Kidney (tissue), 14 donors: Measurements from ENCODE around the gene RSPH6A. TPM values are rescaled to one million over a fixed set of nuclear protein-coding genes. Genes with fewer than 3 reads are reported as not detected.

Experiments
- DNase-seq, 5 donors: peaks; one replicate each; pipeline ENCODE4 v3.0.0-alpha.2; 2013 to 2020
- FAIRE-seq: peaks from 2 replicates; lab custom pipeline; 2012; peaks lifted over from hg19 to GRCh38; lab: Jason Lieb, UNC
- H3K27ac ChIP-seq, 2 donors: one replicate each; pipeline ENCODE4 v1.7.0; 2013; ENCODE audit warnings: low read depth in 2 of 2, low read length in 2 of 2, inconsistent platforms in 1 of 2
- H3K27me3 ChIP-seq: one replicate; pipeline ENCODE4 v1.7.1; 2013; ENCODE audit warnings: low read length, inconsistent platforms; ENCODE audit not compliant: control insufficient read depth, insufficient read depth
- H3K36me3 ChIP-seq, 3 donors: one replicate each; pipeline versions ENCODE4 v1.7.0 to v1.7.1; 2013; ENCODE audit warnings: low read length in 3 of 3, control low read depth in 1 of 3, inconsistent platforms in 1 of 3; ENCODE audit not compliant: insufficient read depth in 3 of 3, control insufficient read depth in 2 of 3
- H3K4me1 ChIP-seq, 3 donors: one replicate each; pipeline versions ENCODE4 v1.7.0 to v1.7.1; 2013; ENCODE audit warnings: low read length in 3 of 3, inconsistent platforms in 1 of 3, low read depth in 1 of 3; ENCODE audit not compliant: control insufficient read depth in 2 of 3, insufficient read depth in 2 of 3
- H3K4me3 ChIP-seq, 3 donors: one replicate each; pipeline versions ENCODE4 v1.7.0 to v1.8.1; 2013; ENCODE audit warnings: low read length in 3 of 3, control low read depth in 1 of 3, inconsistent platforms in 1 of 3
- H3K9ac ChIP-seq, 3 donors: one replicate each; pipeline versions ENCODE4 v1.7.0 to v1.7.1; 2013; ENCODE audit warnings: low read length in 3 of 3, control low read depth in 1 of 3, inconsistent platforms in 1 of 3
- H3K9me3 ChIP-seq, 3 donors: one replicate each; pipeline versions ENCODE4 v1.7.0 to v1.7.1; 2013; ENCODE audit warnings: low read length in 3 of 3, control low read depth in 1 of 3, inconsistent platforms in 1 of 3; ENCODE audit not compliant: control insufficient read depth in 2 of 3, insufficient read depth in 1 of 3
- CTCF ChIP-seq: IDR thresholded peaks from 3 replicates; pipeline ENCODE4 v1.5.1; 2012; ENCODE audit warnings: mild to moderate bottlenecking, moderate library complexity, borderline replicate concordance; ENCODE audit not compliant: insufficient read depth; ENCODE audit errors: extremely low read depth
- intact Hi-C: fragments of 100-400 bp; cut with DNase I; formaldehyde crosslinking; loops from one replicate; pipeline ENCODE4 v1.11.1; 2022
- polyA plus RNA-seq: library from polyadenylated mRNA; stranded (reverse); fragments of 350-450 nt; fragmentation: Illumina TruSeq; extraction: RNeasy Lipid Tissue Mini Kit (QIAGEN cat#74804); gene quantifications from one replicate; pipeline ENCODE4 v1.2.3, GENCODE V29; 2014; ENCODE audit warnings: low read depth, low replicate concordance; ENCODE audit not compliant: insufficient read depth
- total RNA-seq: library from RNA; stranded (reverse); fragmentation: NEBNext Ultra II Directional; extraction: Animal tissue kit (Norgen Biotek cat#: 25700); gene quantifications from one replicate; pipeline ENCODE4 v1.2.1, GENCODE V29; 2021
- donor health status: control.
- donor health status: control.
- donor health status: control.
- donor health status: control.
- donor health status: control.
- donor health status: DM: yes; HTN: yes; CAD: no.
- donor health status: Normal renal cell carcinoma (clear cell type).

RSPH6A gene
- total and polyA plus RNA-seq, 2 donors from 2014 or later = 0.13 TPM; not detected in 1

DNA sequence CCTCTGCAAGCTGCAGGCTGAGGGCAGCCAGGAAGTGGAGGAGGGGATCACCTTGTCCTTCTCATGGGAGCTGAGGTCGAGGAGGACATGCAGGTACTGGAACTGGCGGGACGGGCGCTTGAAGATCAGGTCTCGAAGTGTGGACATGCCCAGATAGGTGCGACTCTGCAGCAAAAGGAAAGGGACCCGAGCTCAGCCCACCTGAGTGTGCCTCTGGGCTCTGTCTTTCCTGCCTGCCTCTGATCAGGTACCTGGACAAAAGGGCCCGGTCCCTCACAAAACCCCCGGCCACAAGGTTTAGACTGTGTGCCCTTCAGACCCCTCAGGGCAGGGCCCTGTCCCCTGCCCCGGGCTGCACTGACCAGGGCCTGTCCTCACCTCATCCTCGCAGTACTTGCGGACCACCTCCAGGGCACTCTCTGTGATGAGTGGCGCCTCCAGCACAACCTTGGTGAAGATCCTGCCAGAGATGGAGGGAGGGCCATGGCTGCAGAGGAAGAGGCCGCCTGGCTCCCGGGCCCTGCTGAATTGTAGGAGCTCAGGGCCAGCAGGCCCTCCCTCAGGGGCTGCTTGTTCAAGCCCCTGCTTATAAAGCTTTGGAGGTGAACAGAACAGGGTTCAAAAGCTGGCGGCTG is 12.5 kb upstream of the RSPH6A start:
- no peaks in the 10 kb centered on the region for H3K9me3 ChIP-seq
- TF ChIP-seq CTCF = no peak
- no peak for DNase-seq
- no peaks in the 10 kb centered on the region for H3K4me1 ChIP-seq
- FAIRE-seq = no peak
- H3K27me3 ChIP-seq = no peaks in the 10 kb centered on the region
- no peak overlapping the region for H3K4me3 ChIP-seq
- no peak overlapping the region for H3K9ac ChIP-seq
- no peak overlapping the region for H3K27ac ChIP-seq
- H3K36me3 ChIP-seq = peaks cover 2 to 52% (median 37%) of the 10 kb centered on the region in 3 donors
- intact Hi-C loops = no loop called here

GRCh38 chr19:45826934-45827333 is 11.8 kb upstream of the RSPH6A start:
- intact Hi-C loops = no loop called here
- H3K9ac ChIP-seq = no peak overlapping the region
- H3K27me3 ChIP-seq = no peaks in the 10 kb centered on the region
- no peaks in the 10 kb centered on the region for H3K4me1 ChIP-seq
- FAIRE-seq (no peak), DNase-seq (no peak)
- no peak overlapping the region for H3K27ac ChIP-seq
- H3K36me3 ChIP-seq = peaks cover 0 to 47% (median 37%) of the 10 kb centered on the region in 3 donors
- TF ChIP-seq CTCF = no peak
- no peaks in the 10 kb centered on the region for H3K9me3 ChIP-seq
- no peak overlapping the region for H3K4me3 ChIP-seq

- Histone ChIP-seq H3K4me1 (no peaks in the 10 kb centered on the region), H3K27me3 (no peaks in the 10 kb centered on the region), H3K4me3 (no peak overlapping the region), H3K27ac (no peak overlapping the region), H3K36me3 (peaks cover 0 to 41% (median 36%) of the 10 kb centered on the region in 3 donors), H3K9ac (no peak overlapping the region), H3K9me3 (no peaks in the 10 kb centered on the region)
- FAIRE-seq (no peak), DNase-seq (no peak)
- intact Hi-C loops = no loop called here
- TF ChIP-seq CTCF = no peak
These were observed 11.1 kb upstream of the RSPH6A start for GRCh38 chr19:45825917-45826893.
